GM12878 (cell line): ENCODE data around the gene CMC4. TPM values are rescaled to one million over a fixed set of nuclear protein-coding genes. Genes with fewer than 3 reads are reported as not detected.

Experiments
- ATF7 ChIP-seq: fragments of 450-650 bp; IDR thresholded peaks from 2 replicates; pipeline ENCODE4 v1.6.1; 2016; ENCODE audit warnings: low read depth, mild to moderate bottlenecking
- CBX3 ChIP-seq: fragments of 200-600 bp; sonication (generic); IDR thresholded peaks from 2 replicates; pipeline ENCODE4 v1.6.1; 2016; ENCODE audit warnings: low read depth, borderline replicate concordance
- CREB1 ChIP-seq: IDR thresholded peaks from 2 replicates; pipeline ENCODE4 v1.6.1; 2012; ENCODE audit warnings: low read depth, mild to moderate bottlenecking, inconsistent platforms
- FOXK2 ChIP-seq: fragments of 450-650 bp; IDR thresholded peaks from 2 replicates; pipeline ENCODE4 v1.6.1; 2017; ENCODE audit warnings: mild to moderate bottlenecking, moderate library complexity
- KAT2A ChIP-seq: conservative IDR thresholded peaks from 2 replicates; pipeline ENCODE4 v1.6.1; 2011; ENCODE audit warnings: low read depth, low read length; ENCODE audit not compliant: control insufficient read depth
- NBN ChIP-seq: fragments of 450-650 bp; IDR thresholded peaks from 2 replicates; pipeline ENCODE4 v1.6.1; 2016
- NR2C2 ChIP-seq: IDR thresholded peaks from 2 replicates; pipeline ENCODE4 v1.6.1; 2011; ENCODE audit warnings: borderline replicate concordance, low read depth; ENCODE audit not compliant: control insufficient read depth, insufficient read length
- NR2F1 ChIP-seq: fragments of 450-650 bp; conservative IDR thresholded peaks from 2 replicates; pipeline ENCODE4 v1.6.1; 2017; ENCODE audit warnings: mild to moderate bottlenecking
- NRF1 ChIP-seq: conservative IDR thresholded peaks from 2 replicates; pipeline ENCODE4 v1.6.1; 2011; ENCODE audit warnings: mild to moderate bottlenecking, low read depth, low read length, improper control_type of control experiment
- PAX8 ChIP-seq: fragments of 450-650 bp; IDR thresholded peaks from 2 replicates; pipeline ENCODE4 v1.6.1; 2017; ENCODE audit warnings: mild to moderate bottlenecking, moderate library complexity
- POLR2AphosphoS2 ChIP-seq: IDR thresholded peaks from 2 replicates; pipeline ENCODE4 v1.6.1; 2011; ENCODE audit warnings: low read depth, mild to moderate bottlenecking, low read length, improper control_type of control experiment, moderate library complexity
- RB1 ChIP-seq: fragments of 450-650 bp; formaldehyde crosslinking; IDR thresholded peaks from 2 replicates; pipeline ENCODE4 v1.6.1; 2017; ENCODE audit warnings: mild to moderate bottlenecking, borderline replicate concordance
- SREBF1 ChIP-seq: IDR thresholded peaks from 2 replicates; pipeline ENCODE4 v1.6.1; 2012; ENCODE audit warnings: mild to moderate bottlenecking, low read length
- SRF ChIP-seq, 2 experiments: IDR thresholded peaks; 2 replicates each; pipeline ENCODE4 v1.6.1; 2011; ENCODE audit warnings: low read depth in 2 of 2, low read length in 2 of 2, mild to moderate bottlenecking in 1 of 2, moderate library complexity in 1 of 2
- STAT3 ChIP-seq: IDR thresholded peaks from 2 replicates; pipeline ENCODE4 v1.6.1; 2011; ENCODE audit warnings: low read depth, low read length, improper control_type of control experiment
- SUPT20H ChIP-seq: IDR thresholded peaks from 2 replicates; pipeline ENCODE4 v1.6.1; 2011; ENCODE audit warnings: low read depth, mild to moderate bottlenecking, low read length, moderate library complexity, borderline replicate concordance; ENCODE audit not compliant: control insufficient read depth
- TCF7 ChIP-seq: IDR thresholded peaks from 2 replicates; pipeline ENCODE4 v1.6.1; 2014; ENCODE audit warnings: antibody characterized with exemption, borderline replicate concordance
- ZNF217 ChIP-seq: fragments of 450-650 bp; IDR thresholded peaks from 2 replicates; pipeline ENCODE4 v1.6.1; 2017; ENCODE audit warnings: antibody characterized with exemption, mild to moderate bottlenecking
- ZNF384 ChIP-seq: IDR thresholded peaks from 2 replicates; pipeline ENCODE4 v1.6.1; 2012; ENCODE audit warnings: low read depth, mild to moderate bottlenecking, low read length, improper control_type of control experiment, borderline replicate concordance
- polyA plus RNA-seq, 11 experiments: library from polyadenylated mRNA; depleted of rRNA in 4 of 11; unstranded in 6 of 11; stranded (reverse) in 5 of 11; fragments of >200 nt; fragmentation: Nextera tagmentation in 4 of 11; fragmentation: Illumina TruSeq in 1 of 11; extraction: Ambion mirVana in 4 of 11; extraction: Trizol in 1 of 11; gene quantifications; 1 replicate in 1 of 11; 2 replicates in 10 of 11; pipeline versions ENCODE4 v1.2.1 to v1.2.3, GENCODE V29; 2011 to 2016; ENCODE audit warnings: inconsistent platforms in 2 of 11, missing spikeins in 2 of 11, low read depth in 1 of 11
- total RNA-seq, 4 experiments: library from RNA; depleted of rRNA in 3 of 4; stranded (reverse); fragments of >200 nt in 3 of 4; fragmentation: Illumina TruSeq in 1 of 4; extraction: Trizol in 1 of 4; gene quantifications; 2 replicates each; pipeline versions ENCODE4 v1.2.1 to v1.2.3, GENCODE V29; 2013 to 2021
- TF ChIP-seq, protein P1 (sequence below): fragments of 450-650 bp; IDR thresholded peaks from 2 replicates; pipeline ENCODE4 v1.6.1; 2017; ENCODE audit warnings: antibody characterized with exemption, mild to moderate bottlenecking, moderate library complexity
- TF ChIP-seq, protein P2 (sequence below): IDR thresholded peaks from 2 replicates; pipeline ENCODE4 v1.6.1; 2012; ENCODE audit warnings: low read depth, low read length, improper control_type of control experiment
- TF ChIP-seq, protein P3 (sequence below): IDR thresholded peaks from 2 replicates; pipeline ENCODE4 v1.6.1; 2012; ENCODE audit warnings: low read depth, low read length, improper control_type of control experiment
- TF ChIP-seq, protein P4 (sequence below): IDR thresholded peaks from 2 replicates; pipeline ENCODE4 v1.6.1; 2011; ENCODE audit warnings: mild to moderate bottlenecking, low read depth, low read length, moderate library complexity; ENCODE audit not compliant: insufficient replicate concordance
- TF ChIP-seq, protein P5 (sequence below): fragments of 450-650 bp; conservative IDR thresholded peaks from 2 replicates; pipeline ENCODE4 v1.6.1; 2017; ENCODE audit warnings: mild to moderate bottlenecking, moderate library complexity

Gene CMC4
- total and polyA plus RNA-seq, 10 of the 15 experiments (the other 5 are each of a cell fraction or from before 2014, with no cell fraction given) = 5.8 to 36.4 (median 21.0) TPM

DNA sequence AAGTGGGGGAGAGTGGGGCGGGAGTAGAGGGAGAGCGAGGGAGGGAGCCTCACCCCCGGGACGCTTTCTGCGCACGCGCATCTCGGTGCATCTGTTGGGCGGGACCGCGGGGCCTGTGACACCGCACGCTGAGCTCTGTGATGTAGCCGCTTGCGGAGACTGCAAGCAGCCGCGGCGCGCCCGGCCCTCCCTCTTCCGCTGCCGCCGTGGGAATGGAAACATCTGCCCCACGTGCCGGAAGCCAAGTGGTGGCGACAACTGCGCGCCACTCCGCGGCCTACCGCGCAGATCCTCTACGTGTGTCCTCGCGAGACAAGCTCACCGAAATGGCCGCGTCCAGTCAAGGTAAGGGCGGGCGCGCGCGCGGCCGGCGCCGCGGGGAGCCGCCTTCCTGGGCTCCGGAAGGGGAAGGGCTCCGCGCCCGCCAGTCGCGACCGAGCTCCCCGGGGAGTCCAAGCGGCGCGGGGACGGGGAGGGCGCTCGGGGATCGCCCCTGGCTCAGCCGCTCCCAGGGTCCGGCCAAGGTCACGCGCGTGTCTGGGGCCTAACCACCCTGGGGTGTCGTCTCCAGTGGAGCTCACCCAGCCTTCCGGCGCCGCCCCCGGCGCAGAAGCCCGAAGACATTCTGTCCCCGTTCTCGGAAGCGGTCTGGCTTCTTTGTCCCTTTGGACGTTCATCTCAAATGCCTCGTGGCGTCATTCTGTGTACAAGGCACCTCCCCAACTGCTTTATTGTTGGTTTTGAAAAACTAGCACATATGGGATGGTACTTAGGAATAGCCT lies 44.0 kb downstream of the CMC4 start, which contains the start of gene FUNDC2 (continued):
- TF ChIP-seq, protein P1, sequence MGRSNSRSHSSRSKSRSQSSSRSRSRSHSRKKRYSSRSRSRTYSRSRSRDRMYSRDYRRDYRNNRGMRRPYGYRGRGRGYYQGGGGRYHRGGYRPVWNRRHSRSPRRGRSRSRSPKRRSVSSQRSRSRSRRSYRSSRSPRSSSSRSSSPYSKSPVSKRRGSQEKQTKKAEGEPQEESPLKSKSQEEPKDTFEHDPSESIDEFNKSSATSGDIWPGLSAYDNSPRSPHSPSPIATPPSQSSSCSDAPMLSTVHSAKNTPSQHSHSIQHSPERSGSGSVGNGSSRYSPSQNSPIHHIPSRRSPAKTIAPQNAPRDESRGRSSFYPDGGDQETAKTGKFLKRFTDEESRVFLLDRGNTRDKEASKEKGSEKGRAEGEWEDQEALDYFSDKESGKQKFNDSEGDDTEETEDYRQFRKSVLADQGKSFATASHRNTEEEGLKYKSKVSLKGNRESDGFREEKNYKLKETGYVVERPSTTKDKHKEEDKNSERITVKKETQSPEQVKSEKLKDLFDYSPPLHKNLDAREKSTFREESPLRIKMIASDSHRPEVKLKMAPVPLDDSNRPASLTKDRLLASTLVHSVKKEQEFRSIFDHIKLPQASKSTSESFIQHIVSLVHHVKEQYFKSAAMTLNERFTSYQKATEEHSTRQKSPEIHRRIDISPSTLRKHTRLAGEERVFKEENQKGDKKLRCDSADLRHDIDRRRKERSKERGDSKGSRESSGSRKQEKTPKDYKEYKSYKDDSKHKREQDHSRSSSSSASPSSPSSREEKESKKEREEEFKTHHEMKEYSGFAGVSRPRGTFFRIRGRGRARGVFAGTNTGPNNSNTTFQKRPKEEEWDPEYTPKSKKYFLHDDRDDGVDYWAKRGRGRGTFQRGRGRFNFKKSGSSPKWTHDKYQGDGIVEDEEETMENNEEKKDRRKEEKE = no peak
- TF ChIP-seq PAX8 (no peak), SREBF1 (no peak), ZNF384 (no peak), NBN (peak; percentile 55; the same call in 1 of the 2 replicates), CREB1 (peak; percentile 93), NR2F1 (peak; percentile 80), FOXK2 (no peak), SRF (IDR thresholded peaks at IDR 0.05; ENCODE audit: low read depth in 2 of 2, low read length in 2 of 2) (no peak), NR2C2 (no peak), KAT2A (no peak), ATF7 (no peak), SUPT20H (no peak), STAT3 (no peak), CBX3 (no peak), NRF1 (peak; percentile 26; the same call in 1 of the 2 replicates), POLR2AphosphoS2 (peak; percentile 60; the same call in 1 of the 2 replicates), TCF7 (no peak), ZNF217 (no peak), RB1 (0 out of 2 replicates have a peak, but pooled peaks have one; percentile 59)
- TF ChIP-seq, protein P2, sequence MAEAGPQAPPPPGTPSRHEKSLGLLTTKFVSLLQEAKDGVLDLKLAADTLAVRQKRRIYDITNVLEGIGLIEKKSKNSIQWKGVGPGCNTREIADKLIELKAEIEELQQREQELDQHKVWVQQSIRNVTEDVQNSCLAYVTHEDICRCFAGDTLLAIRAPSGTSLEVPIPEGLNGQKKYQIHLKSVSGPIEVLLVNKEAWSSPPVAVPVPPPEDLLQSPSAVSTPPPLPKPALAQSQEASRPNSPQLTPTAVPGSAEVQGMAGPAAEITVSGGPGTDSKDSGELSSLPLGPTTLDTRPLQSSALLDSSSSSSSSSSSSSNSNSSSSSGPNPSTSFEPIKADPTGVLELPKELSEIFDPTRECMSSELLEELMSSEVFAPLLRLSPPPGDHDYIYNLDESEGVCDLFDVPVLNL = no peak
- TF ChIP-seq, protein P3, sequence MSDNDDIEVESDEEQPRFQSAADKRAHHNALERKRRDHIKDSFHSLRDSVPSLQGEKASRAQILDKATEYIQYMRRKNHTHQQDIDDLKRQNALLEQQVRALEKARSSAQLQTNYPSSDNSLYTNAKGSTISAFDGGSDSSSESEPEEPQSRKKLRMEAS = peak; percentile 63; the same call in 1 of the 2 replicates
- TF ChIP-seq, protein P4, sequence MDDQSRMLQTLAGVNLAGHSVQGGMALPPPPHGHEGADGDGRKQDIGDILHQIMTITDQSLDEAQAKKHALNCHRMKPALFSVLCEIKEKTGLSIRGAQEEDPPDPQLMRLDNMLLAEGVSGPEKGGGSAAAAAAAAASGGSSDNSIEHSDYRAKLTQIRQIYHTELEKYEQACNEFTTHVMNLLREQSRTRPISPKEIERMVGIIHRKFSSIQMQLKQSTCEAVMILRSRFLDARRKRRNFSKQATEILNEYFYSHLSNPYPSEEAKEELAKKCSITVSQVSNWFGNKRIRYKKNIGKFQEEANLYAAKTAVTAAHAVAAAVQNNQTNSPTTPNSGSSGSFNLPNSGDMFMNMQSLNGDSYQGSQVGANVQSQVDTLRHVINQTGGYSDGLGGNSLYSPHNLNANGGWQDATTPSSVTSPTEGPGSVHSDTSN = no peak
- TF ChIP-seq, protein P5, sequence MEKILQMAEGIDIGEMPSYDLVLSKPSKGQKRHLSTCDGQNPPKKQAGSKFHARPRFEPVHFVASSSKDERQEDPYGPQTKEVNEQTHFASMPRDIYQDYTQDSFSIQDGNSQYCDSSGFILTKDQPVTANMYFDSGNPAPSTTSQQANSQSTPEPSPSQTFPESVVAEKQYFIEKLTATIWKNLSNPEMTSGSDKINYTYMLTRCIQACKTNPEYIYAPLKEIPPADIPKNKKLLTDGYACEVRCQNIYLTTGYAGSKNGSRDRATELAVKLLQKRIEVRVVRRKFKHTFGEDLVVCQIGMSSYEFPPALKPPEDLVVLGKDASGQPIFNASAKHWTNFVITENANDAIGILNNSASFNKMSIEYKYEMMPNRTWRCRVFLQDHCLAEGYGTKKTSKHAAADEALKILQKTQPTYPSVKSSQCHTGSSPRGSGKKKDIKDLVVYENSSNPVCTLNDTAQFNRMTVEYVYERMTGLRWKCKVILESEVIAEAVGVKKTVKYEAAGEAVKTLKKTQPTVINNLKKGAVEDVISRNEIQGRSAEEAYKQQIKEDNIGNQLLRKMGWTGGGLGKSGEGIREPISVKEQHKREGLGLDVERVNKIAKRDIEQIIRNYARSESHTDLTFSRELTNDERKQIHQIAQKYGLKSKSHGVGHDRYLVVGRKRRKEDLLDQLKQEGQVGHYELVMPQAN = peak; percentile 62
